ENCODE data around the gene RSF1. TPM values are rescaled to one million over a fixed set of nuclear protein-coding genes. Genes with fewer than 3 reads are reported as not detected.

RSF1 gene
- total and polyA plus RNA-seq, 11 donors, result 11.2 to 49.2 (median 42.8) TPM

DNA sequence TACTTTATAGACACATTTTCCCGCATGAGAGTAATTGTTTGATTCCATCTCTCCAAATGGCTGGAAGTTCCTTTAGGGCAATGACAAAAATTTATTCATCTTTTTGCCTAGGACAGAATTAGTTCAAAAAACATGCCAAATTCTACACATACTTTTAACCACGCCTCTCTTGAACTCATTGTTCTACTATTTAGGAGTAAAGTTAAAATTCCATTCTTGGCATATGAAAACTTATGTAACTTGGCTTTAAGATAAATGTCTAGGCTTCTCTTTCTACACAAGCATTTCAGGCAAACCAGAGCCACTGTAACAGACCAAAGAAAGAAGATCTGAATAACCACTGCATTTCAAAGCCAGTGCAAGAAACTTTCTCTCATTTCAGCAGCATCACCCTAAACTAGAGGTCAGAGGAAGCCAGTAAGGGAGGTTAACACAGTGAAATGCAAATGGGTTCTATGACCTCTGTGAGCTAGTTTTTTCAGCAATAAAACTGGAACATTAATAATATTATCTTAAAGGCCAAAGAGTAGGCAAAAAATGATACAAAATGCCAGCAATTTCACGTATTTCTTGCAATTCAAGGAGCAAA is 73.0 kb downstream of the RSF1 start:
- no peak for ATAC-seq
- DNase-seq, result no peak
- H3K27me3 ChIP-seq, result no peaks in the 10 kb centered on the region
- no peak overlapping the region for H3K27ac ChIP-seq
- H3K9me3 ChIP-seq, result no peaks in the 10 kb centered on the region
- TF ChIP-seq POLR2A (IDR thresholded peaks at IDR 0.05) (no peak), CTCF (IDR thresholded peaks at IDR 0.05) (no peak)
- H3K4me3 ChIP-seq, result no peak overlapping the region
- peaks cover 0 to 1% (median 0%) of the 10 kb centered on the region in 9 donors for H3K36me3 ChIP-seq
- peaks cover 0 to 38% (median 22%) of the 10 kb centered on the region in 12 donors for H3K4me1 ChIP-seq
- intact Hi-C loops (cut with DNase I), result loop anchor here in 1 of 10 donors (10.0 kb wide), 1 partner anchor 63 kb away; no protein-coding TSS in a partner anchor
- 88 to 90% (median 89%) methylated on average over 3 of the region's 3 CpGs for WGBS, 4 donors

GRCh38 chr11:77736473-77736872 is 84.0 kb downstream of the RSF1 start:
- Histone ChIP-seq H3K4me1 (no peaks in the 10 kb centered on the region), H3K27me3 (no peaks in the 10 kb centered on the region), H3K36me3 (peaks cover 0 to 65% (median 41%) of the 10 kb centered on the region in 9 donors), H3K27ac (no peak overlapping the region), H3K9me3 (peaks cover 0 to 7% (median 0%) of the 10 kb centered on the region in 12 donors), H3K4me3 (no peak overlapping the region)
- TF ChIP-seq CTCF (IDR thresholded peaks at IDR 0.05) (no peak), POLR2A (IDR thresholded peaks at IDR 0.05) (no peak)
- intact Hi-C loops (cut with DNase I), result no loop called here
- WGBS, 4 donors, result 95 to 98% (median 97%) methylated on average over 2 of the region's 2 CpGs
- ATAC-seq (no peak), DNase-seq (no peak)

- Histone ChIP-seq H3K4me1 (no peaks in the 10 kb centered on the region), H3K27ac (no peak overlapping the region), H3K27me3 (no peaks in the 10 kb centered on the region), H3K36me3 (peaks cover 0 to 60% (median 33%) of the 10 kb centered on the region in 9 donors), H3K4me3 (no peak overlapping the region), H3K9me3 (peaks cover 0 to 20% (median 10%) of the 10 kb centered on the region in 12 donors)
- DNase-seq (no peak), ATAC-seq (no peak)
- WGBS, 4 donors, result 97 to 98% (median 98%) methylated on average over 26 of the region's 26 CpGs
- intact Hi-C loops (cut with DNase I), result no loop called here
- TF ChIP-seq POLR2A (IDR thresholded peaks at IDR 0.05), result no peak
- TF ChIP-seq CTCF (IDR thresholded peaks at IDR 0.05), result no peak
These were observed 85.6 kb downstream of the RSF1 start for GRCh38 chr11:77734890-77735289.

DNA sequence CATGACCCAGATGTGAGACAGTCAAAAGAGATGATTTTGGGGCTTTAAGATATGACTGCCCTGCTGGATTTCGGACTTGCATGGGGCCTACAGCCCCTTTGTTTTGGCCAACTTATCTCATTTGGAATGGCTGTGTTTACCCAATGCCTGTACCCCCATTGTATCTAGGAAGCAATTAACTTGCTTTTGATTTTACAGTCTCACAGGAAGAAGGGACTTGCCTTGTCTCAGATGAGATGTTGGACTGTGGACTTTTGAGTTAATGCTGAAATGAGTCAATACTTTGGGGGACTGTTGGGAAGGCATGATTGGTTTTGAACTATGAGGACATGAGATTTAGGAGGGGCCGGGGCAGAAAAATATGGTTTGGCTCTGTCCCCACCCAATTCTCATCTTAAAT is 88.4 kb downstream of the RSF1 start:
- Histone ChIP-seq H3K4me3 (no peak overlapping the region), H3K36me3 (peaks cover 0 to 38% (median 19%) of the 10 kb centered on the region in 9 donors), H3K27me3 (no peaks in the 10 kb centered on the region), H3K9me3 (peaks cover 0 to 20% (median 10%) of the 10 kb centered on the region in 12 donors), H3K27ac (no peak overlapping the region), H3K4me1 (no peaks in the 10 kb centered on the region)
- TF ChIP-seq CTCF (IDR thresholded peaks at IDR 0.05) (no peak), POLR2A (IDR thresholded peaks at IDR 0.05) (no peak)
- no peak for ATAC-seq
- intact Hi-C loops (cut with DNase I), result no loop called here
- 97 to 100% (median 98%) methylated on average over 2 of the region's 2 CpGs for WGBS, 4 donors
- DNase-seq, result no peak
